Psoas muscle (tissue), 8 donors: ENCODE results near the gene CACNA1B. TPM values are rescaled to one million over a fixed set of nuclear protein-coding genes. Genes with fewer than 3 reads are reported as not detected.

Experiments
- ATAC-seq, 4 donors: fragments of 200-7000 bp; cut with Tn5 transposase; one replicate each; pipeline ENCODE4 v1.9.1; 2020; ENCODE audit warnings: moderate library complexity in 3 of 4, mild to moderate bottlenecking in 2 of 4
- DNase-seq, 2 donors: peaks; one replicate each; pipeline ENCODE4 v3.0.0-alpha.2; 2020
- H3K27ac ChIP-seq: fragments of 200-600 bp; one replicate; pipeline ENCODE4 v1.8.0; 2022
- H3K27me3 ChIP-seq, 3 donors: fragments of 200-600 bp in 1 of 3; one replicate each; pipeline versions ENCODE4 v1.6.1 to v1.8.0; 2013 to 2022; ENCODE audit warnings: low read length in 2 of 3, mild to moderate bottlenecking in 2 of 3, moderate library complexity in 1 of 3; ENCODE audit not compliant: insufficient read depth in 3 of 3
- H3K36me3 ChIP-seq, 2 donors: fragments of 200-600 bp in 1 of 2; one replicate each; pipeline versions ENCODE4 v1.6.1 to v1.8.0; 2013 to 2022; ENCODE audit warnings: low read depth in 1 of 2, mild to moderate bottlenecking in 1 of 2, moderate library complexity in 1 of 2; ENCODE audit not compliant: insufficient read depth in 1 of 2
- H3K4me1 ChIP-seq: fragments of 200-600 bp; one replicate; pipeline ENCODE4 v1.8.0; 2022
- H3K4me3 ChIP-seq: fragments of 200-600 bp; one replicate; pipeline ENCODE4 v1.8.0; 2022; ENCODE audit warnings: mild to moderate bottlenecking
- H3K9me3 ChIP-seq: fragments of 200-600 bp; one replicate; pipeline ENCODE4 v1.8.0; 2022
- WGBS, 3 donors: extraction: QIAGEN DNeasy Blood & Tissue Kit; methylation state at CpG; one replicate each; pipeline versions ENCODE4 v1.1.6 to v1.1.7; 2013; 5-methylcytosine and 5-hydroxymethylcytosine counted together
- intact Hi-C, 2 donors: fragments of 100-400 bp; cut with DNase I; formaldehyde crosslinking; loops; one replicate each; pipeline versions ENCODE4 v1.11.0 to v1.14.2; 2022
- polyA plus RNA-seq, 3 donors: library from polyadenylated mRNA; stranded (reverse); fragments of 200-250 nt; gene quantifications; one replicate each; pipeline ENCODE4 v1.2.3, GENCODE V29; 2013
- total RNA-seq, 4 donors: library from RNA; stranded (reverse); fragmentation: NEBNext Ultra II Directional in 2 of 4; extraction: Animal tissue kit (Norgen Biotek cat#: 25700) in 2 of 4; gene quantifications; one replicate each; pipeline versions ENCODE4 v1.2.1 to v1.2.4, GENCODE V29; 2021 to 2023
- TF ChIP-seq, protein P1 (sequence below): fragments of 200-600 bp; IDR thresholded peaks from one replicate; pipeline ENCODE4 v1.8.0; 2022; ENCODE audit warnings: antibody characterized with exemption
- donor health status: healthy with polysubstance abuse.
- donor health status: DM: no; HTN: no; CAD: no; lungs with moderate emphysema.
- donor health status: Bipolar disorder and iron deficiency.
- donor health status: healthy.
- donor health status: DM: yes; HTN: yes; CAD: no.
- donor health status: DM: no; HTN: no; CAD: no.
- donor health status: DM: no; HTN: no; CAD: no.
- donor health status: DM: yes; HTN: yes; CAD: no.

CACNA1B gene
- total and polyA plus RNA-seq, 7 donors, result 0.01 to 0.02 TPM; not detected in 5

DNA sequence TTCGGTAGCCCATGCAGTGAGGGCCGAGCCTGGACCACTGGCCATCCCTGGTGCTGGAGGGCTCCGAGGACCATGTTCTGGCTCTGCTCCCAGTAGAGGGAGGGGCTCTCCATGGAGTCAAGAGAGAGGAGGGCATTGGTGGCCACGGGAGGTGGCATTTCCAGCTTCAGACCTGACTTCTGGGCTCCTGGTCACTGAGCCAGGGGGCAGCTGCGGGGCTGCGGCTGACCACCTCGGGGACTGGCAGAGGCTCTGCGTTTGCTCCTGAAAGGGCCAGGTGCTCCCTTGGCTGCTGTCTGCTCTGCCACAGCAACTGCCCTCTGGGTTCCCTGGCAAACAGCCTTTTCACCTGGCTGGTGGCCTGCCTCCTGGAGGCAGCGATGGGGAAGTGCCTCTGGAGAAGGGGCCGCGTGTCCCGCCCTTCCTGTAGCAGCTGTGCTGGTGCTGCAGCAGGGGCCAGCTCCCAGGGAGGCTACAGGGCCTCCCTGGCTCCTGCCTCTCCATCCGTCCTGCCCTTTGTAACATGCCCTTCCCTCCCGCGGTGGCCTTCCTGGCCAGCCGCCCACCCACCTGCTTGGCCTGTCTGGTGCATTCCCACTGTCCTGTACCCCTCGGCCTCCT lies 144.6 kb downstream of the CACNA1B start:
- peak in 1 of 2 donors; percentile 27 for DNase-seq
- no peak overlapping the region for H3K4me3 ChIP-seq
- H3K27me3 ChIP-seq, result peaks cover 0 to 59% (median 17%) of the 10 kb centered on the region in 3 donors

DNA sequence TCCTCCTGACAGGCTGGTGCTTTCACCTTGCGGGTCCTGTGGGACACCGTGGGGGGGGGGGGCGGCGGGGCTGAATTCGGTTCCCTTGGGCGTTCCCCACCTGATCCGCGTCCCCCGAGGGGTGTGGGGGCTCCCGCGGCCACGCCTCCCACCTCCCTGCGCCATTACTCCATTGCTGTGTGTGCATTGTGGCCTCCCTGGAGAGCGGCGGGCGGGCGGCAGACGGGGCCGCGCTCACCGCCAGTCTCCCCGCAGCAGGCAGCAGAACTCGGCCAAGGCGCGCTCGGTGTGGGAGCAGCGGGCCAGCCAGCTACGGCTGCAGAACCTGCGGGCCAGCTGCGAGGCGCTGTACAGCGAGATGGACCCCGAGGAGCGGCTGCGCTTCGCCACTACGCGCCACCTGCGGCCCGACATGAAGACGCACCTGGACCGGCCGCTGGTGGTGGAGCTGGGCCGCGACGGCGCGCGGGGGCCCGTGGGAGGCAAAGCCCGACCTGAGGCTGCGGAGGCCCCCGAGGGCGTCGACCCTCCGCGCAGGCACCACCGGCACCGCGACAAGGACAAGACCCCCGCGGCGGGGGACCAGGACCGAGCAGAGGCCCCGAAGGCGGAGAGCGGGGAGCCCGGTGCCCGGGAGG lies 145.3 kb downstream of the CACNA1B start:
- ATAC-seq (no peak), DNase-seq (peak in 1 of 2 donors; percentile 34)
- TF ChIP-seq, protein P1, sequence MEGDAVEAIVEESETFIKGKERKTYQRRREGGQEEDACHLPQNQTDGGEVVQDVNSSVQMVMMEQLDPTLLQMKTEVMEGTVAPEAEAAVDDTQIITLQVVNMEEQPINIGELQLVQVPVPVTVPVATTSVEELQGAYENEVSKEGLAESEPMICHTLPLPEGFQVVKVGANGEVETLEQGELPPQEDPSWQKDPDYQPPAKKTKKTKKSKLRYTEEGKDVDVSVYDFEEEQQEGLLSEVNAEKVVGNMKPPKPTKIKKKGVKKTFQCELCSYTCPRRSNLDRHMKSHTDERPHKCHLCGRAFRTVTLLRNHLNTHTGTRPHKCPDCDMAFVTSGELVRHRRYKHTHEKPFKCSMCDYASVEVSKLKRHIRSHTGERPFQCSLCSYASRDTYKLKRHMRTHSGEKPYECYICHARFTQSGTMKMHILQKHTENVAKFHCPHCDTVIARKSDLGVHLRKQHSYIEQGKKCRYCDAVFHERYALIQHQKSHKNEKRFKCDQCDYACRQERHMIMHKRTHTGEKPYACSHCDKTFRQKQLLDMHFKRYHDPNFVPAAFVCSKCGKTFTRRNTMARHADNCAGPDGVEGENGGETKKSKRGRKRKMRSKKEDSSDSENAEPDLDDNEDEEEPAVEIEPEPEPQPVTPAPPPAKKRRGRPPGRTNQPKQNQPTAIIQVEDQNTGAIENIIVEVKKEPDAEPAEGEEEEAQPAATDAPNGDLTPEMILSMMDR, result no peak
- WGBS, 3 donors, result 1 to 2% (median 2%) methylated on average over 56 to 69 of the region's 69 CpGs
- Histone ChIP-seq H3K27me3 (peaks cover 0 to 55% (median 17%) of the 10 kb centered on the region in 3 donors), H3K9me3 (no peaks in the 10 kb centered on the region), H3K27ac (no peak overlapping the region), H3K36me3 (no peaks in the 10 kb centered on the region), H3K4me3 (no peak overlapping the region), H3K4me1 (no peaks in the 10 kb centered on the region)
- intact Hi-C loops, result no loop called here

More for the DNA sequence above, 144.6 kb downstream of the CACNA1B start:
- Histone ChIP-seq H3K27ac (no peak overlapping the region), H3K36me3 (no peaks in the 10 kb centered on the region), H3K9me3 (no peaks in the 10 kb centered on the region), H3K4me1 (no peaks in the 10 kb centered on the region)
- TF ChIP-seq, protein P1, result no peak
- no peak for ATAC-seq
- WGBS, 3 donors, result 25 to 35% (median 25%) methylated on average over 17 of the region's 17 CpGs
- intact Hi-C loops, result no loop called here

DNA sequence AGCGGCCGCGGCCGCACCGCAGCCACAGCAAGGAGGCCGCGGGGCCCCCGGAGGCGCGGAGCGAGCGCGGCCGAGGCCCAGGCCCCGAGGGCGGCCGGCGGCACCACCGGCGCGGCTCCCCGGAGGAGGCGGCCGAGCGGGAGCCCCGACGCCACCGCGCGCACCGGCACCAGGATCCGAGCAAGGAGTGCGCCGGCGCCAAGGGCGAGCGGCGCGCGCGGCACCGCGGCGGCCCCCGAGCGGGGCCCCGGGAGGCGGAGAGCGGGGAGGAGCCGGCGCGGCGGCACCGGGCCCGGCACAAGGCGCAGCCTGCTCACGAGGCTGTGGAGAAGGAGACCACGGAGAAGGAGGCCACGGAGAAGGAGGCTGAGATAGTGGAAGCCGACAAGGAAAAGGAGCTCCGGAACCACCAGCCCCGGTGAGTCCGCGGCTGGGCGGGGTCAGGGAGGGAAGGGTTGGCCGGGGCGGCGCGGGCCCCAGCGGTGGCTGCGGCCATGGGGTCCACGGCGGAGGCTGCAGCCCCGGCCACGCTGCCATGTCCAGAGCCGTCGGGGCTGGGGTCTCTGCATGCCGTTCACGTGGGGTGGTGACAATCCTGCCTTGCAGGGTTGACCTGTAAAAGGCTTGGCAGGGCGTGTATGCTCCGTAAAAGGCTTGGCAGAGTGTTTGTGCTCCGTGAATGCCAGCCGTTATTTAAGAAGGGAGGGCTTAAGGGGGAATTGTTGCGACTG lies 146.0 kb downstream of the CACNA1B start:
- TF ChIP-seq, protein P1, result no peak
- Histone ChIP-seq H3K36me3 (no peaks in the 10 kb centered on the region), H3K4me3 (no peak overlapping the region), H3K4me1 (no peaks in the 10 kb centered on the region), H3K27ac (no peak overlapping the region), H3K9me3 (no peaks in the 10 kb centered on the region), H3K27me3 (peaks cover 0 to 57% (median 17%) of the 10 kb centered on the region in 3 donors)
- 3 to 4% (median 4%) methylated on average over 55 to 84 of the region's 84 CpGs for WGBS, 3 donors
- intact Hi-C loops, result no loop called here
- DNase-seq (peak in 1 of 2 donors; percentile 26), ATAC-seq (no peak)

DNA sequence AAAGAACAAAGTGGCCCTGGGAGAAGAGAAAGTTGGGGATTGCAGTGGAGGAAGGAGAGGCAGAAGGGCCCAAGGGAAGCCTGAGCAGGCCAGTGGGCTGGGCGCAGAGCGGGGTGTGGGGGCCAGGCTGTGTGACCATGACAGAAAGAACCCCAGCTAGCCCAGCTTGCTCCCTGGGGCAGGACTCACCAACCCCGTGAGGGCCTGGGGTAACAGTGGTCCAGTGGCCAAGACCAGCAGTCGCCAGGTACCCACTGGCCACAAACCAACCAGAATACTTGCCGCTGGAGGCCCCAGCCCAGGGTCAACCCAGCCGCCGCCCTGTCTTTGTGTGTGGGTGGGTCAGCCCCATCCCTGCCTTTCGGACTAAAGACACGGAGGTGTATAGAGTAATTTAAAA lies 146.5 kb downstream of the CACNA1B start:
- WGBS, 3 donors, result 89 to 90% (median 90%) methylated on average over 9 of the region's 9 CpGs

More for the DNA sequence above, 146.5 kb downstream of the CACNA1B start:
- Histone ChIP-seq H3K27me3 (peaks cover 0 to 62% (median 17%) of the 10 kb centered on the region in 3 donors), H3K27ac (no peak overlapping the region), H3K9me3 (no peaks in the 10 kb centered on the region), H3K4me1 (no peaks in the 10 kb centered on the region), H3K4me3 (no peak overlapping the region), H3K36me3 (no peaks in the 10 kb centered on the region)
- TF ChIP-seq, protein P1, result no peak
- no peak for ATAC-seq
- peak in 1 of 2 donors; percentile 28 for DNase-seq
- intact Hi-C loops, result no loop called here
